HepG2 (cell line): Measurements from ENCODE around the gene MIOS. TPM values are rescaled to one million over a fixed set of nuclear protein-coding genes. Genes with fewer than 3 reads are reported as not detected.

Source experiments
- ARNTL ChIP-seq: sonication (generic); formaldehyde crosslinking; IDR thresholded peaks from 2 replicates; pipeline ENCODE4 v1.4.0; 2020; ENCODE audit warnings: mild to moderate bottlenecking, missing genetic modification reagents
- CBX2 ChIP-seq, 2 experiments: fragments of 200-600 bp in 1 of 2; sonication (generic); formaldehyde crosslinking in 1 of 2; IDR thresholded peaks; 2 replicates each; pipeline versions ENCODE4 v1.7.0 to v1.8.1; 2018 to 2022; ENCODE audit warnings: low read depth in 2 of 2, low read length in 1 of 2, mild to moderate bottlenecking in 1 of 2, missing genetic modification reagents in 1 of 2
- CEBPG ChIP-seq: IDR thresholded peaks from 2 replicates; pipeline ENCODE4 v1.6.1; 2016
- FLYWCH1 ChIP-seq: sonication (generic); formaldehyde crosslinking; IDR thresholded peaks from 2 replicates; pipeline ENCODE4 v1.8.1; 2023; ENCODE audit warnings: mild to moderate bottlenecking, missing genetic modification reagents
- MTERF4 ChIP-seq: sonication (generic); formaldehyde crosslinking; IDR thresholded peaks from 2 replicates; pipeline ENCODE4 v1.8.0; 2023; ENCODE audit warnings: mild to moderate bottlenecking, missing genetic modification reagents
- RAD21 ChIP-seq: fragments of 450-650 bp; formaldehyde crosslinking; IDR thresholded peaks from 2 replicates; pipeline ENCODE4 v1.5.0; 2020; ENCODE audit warnings: mild to moderate bottlenecking
- THAP7 ChIP-seq: sonication (generic); formaldehyde crosslinking; IDR thresholded peaks from 2 replicates; pipeline ENCODE4 v1.8.1; 2023; ENCODE audit warnings: mild to moderate bottlenecking, missing genetic modification reagents
- UBTF ChIP-seq: sonication (generic); formaldehyde crosslinking; IDR thresholded peaks from 2 replicates; pipeline ENCODE4 v1.4.0; 2020; ENCODE audit warnings: mild to moderate bottlenecking, missing genetic modification reagents
- ZBTB43 ChIP-seq: sonication (generic); formaldehyde crosslinking; conservative IDR thresholded peaks from 2 replicates; pipeline ENCODE4 v1.4.0; 2020; ENCODE audit warnings: missing genetic modification reagents
- ZFP62 ChIP-seq: sonication (generic); formaldehyde crosslinking; IDR thresholded peaks from 2 replicates; pipeline ENCODE4 v1.4.0; 2020; ENCODE audit warnings: missing genetic modification reagents
- ZMYM2 ChIP-seq: sonication (generic); formaldehyde crosslinking; IDR thresholded peaks from 2 replicates; pipeline ENCODE4 v1.8.0; 2022; ENCODE audit warnings: mild to moderate bottlenecking, missing genetic modification reagents
- ZNF234 ChIP-seq: sonication (generic); formaldehyde crosslinking; conservative IDR thresholded peaks from 2 replicates; pipeline ENCODE4 v1.5.1; 2020; ENCODE audit warnings: mild to moderate bottlenecking, missing genetic modification reagents
- ZNF264 ChIP-seq: sonication (generic); formaldehyde crosslinking; IDR thresholded peaks from 2 replicates; pipeline ENCODE4 v1.4.0; 2020; ENCODE audit warnings: missing genetic modification reagents
- ZNF329 ChIP-seq: sonication (generic); formaldehyde crosslinking; IDR thresholded peaks from 2 replicates; pipeline ENCODE4 v1.9.0; 2021; ENCODE audit warnings: low read depth, mild to moderate bottlenecking, missing genetic modification reagents
- ZNF33A ChIP-seq: sonication (generic); formaldehyde crosslinking; IDR thresholded peaks from 2 replicates; pipeline ENCODE4 v1.5.1; 2020; ENCODE audit warnings: missing genetic modification reagents, mild to moderate bottlenecking, moderate library complexity, borderline replicate concordance
- ZNF572 ChIP-seq: sonication (generic); formaldehyde crosslinking; IDR thresholded peaks from 2 replicates; pipeline ENCODE4 v1.5.1; 2020; ENCODE audit warnings: mild to moderate bottlenecking, missing genetic modification reagents
- ZNF747 ChIP-seq: sonication (generic); formaldehyde crosslinking; IDR thresholded peaks from 2 replicates; pipeline ENCODE4 v1.8.1; 2023; ENCODE audit warnings: missing genetic modification reagents, mild to moderate bottlenecking, borderline replicate concordance
- ZNF792 ChIP-seq: IDR thresholded peaks from 2 replicates; pipeline ENCODE4 v1.6.1; 2016
- ZSCAN21 ChIP-seq: sonication (generic); formaldehyde crosslinking; IDR thresholded peaks from 2 replicates; pipeline ENCODE4 v1.8.0; 2022; ENCODE audit warnings: mild to moderate bottlenecking, missing genetic modification reagents, moderate library complexity, borderline replicate concordance
- polyA plus RNA-seq, 8 experiments: library from polyadenylated mRNA; depleted of rRNA in 3 of 8; stranded (reverse) in 7 of 8; unstranded in 1 of 8; fragments of >200 nt; fragmentation: Illumina TruSeq in 4 of 8; extraction: Trizol in 4 of 8; gene quantifications; 2 replicates each; pipeline versions ENCODE4 v1.2.1 to v1.2.3, GENCODE V29; 2011 to 2016; ENCODE audit warnings: low read depth in 4 of 8, missing spikeins in 1 of 8, mixed read lengths in 1 of 8; ENCODE audit not compliant: insufficient read depth in 1 of 8
- total RNA-seq, 5 experiments: library from RNA; depleted of rRNA; stranded (reverse); fragments of >200 nt; fragmentation: Illumina TruSeq; extraction: Trizol; gene quantifications; 2 replicates each; pipeline ENCODE4 v1.2.3, GENCODE V29; 2016; ENCODE audit warnings: low read depth in 1 of 5

The MIOS gene
- total and polyA plus RNA-seq, 2 of the 13 experiments (the other 11 are each of a cell fraction or from before 2014, with no cell fraction given), result 15.2 to 33.5 TPM

- TF ChIP-seq ZNF747 (CRISPR knock-in tag) (no peak), RAD21 (CRISPR knock-in tag) (peak; percentile 49; the same call in 1 of the 2 replicates), ZNF264 (no peak), CBX2 (IDR thresholded peaks at IDR 0.05; ENCODE audit: low read depth, low read length) (no peak), CBX2 (CRISPR knock-in tag; IDR thresholded peaks at IDR 0.05; ENCODE audit: low read depth) (no peak), ZNF792 (CRISPR knock-in tag) (no peak; the same call in 1 of the 2 replicates), ZNF329 (CRISPR knock-in tag) (0 out of 2 replicates have a peak, but pooled peaks have one; percentile 68), ZSCAN21 (CRISPR knock-in tag) (no peak), ZMYM2 (CRISPR knock-in tag) (no peak), ZNF572 (no peak), CEBPG (CRISPR knock-in tag) (no peak), ZNF234 (no peak), MTERF4 (CRISPR knock-in tag) (peak; percentile 15; the same call in 1 of the 2 replicates), UBTF (peak; percentile 86; the same call in 1 of the 2 replicates), FLYWCH1 (CRISPR knock-in tag) (peak; percentile 77; the same call in 1 of the 2 replicates), ZBTB43 (CRISPR knock-in tag) (no peak), ARNTL (CRISPR knock-in tag) (no peak), THAP7 (peak; percentile 54; the same call in 1 of the 2 replicates), ZNF33A (CRISPR knock-in tag) (no peak), ZFP62 (CRISPR knock-in tag) (no peak)
Measured at GRCh38 chr7:7566651-7567611, at the start of gene MIOS (continued).
